DMS53 treated with DMSO at 0.1 percent for 48 hours (cell line): ENCODE measurements around the gene PCGF2.
"Not testable (repeated sequence)": the region's sequence is repeated elsewhere in the genome, so short reads cannot be mapped to it uniquely, and the experiment has no call there.

ENCODE experiments used
- DNase-seq: peaks from one replicate; lab custom pipeline; 2025; ENCODE audit not compliant: unreplicated experiment; lab: John Stamatoyannopoulos, UW

The PCGF2 gene

GRCh38 chr17:38748149-38748891, at the start of gene PCGF2:
TSS of gene PCGF2 (minus strand) at chr17:38748336. CDS start at chr17:38740402, 7,934 bp downstream.
- DNase-seq = peak; percentile 35

DNA sequence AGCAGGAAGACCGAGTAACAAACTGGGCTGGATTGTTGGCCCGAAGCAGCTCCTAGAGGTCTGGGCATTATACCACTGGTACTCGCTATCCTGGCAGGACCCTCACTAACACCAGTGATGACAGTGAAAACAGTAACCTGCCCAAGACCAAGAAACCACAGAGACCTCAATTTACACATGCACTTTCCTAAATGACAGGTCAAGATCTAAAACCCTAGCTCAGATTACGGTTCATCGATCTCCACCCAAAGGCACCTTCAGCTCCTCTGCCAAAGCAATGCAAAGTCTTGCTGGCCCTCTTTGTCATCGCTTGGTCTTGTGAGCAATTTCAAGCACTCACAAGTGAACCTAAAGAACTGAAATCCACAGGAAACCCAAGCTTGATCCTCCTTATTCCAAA, 49.7 kb upstream of the PCGF2 start:
- DNase-seq = no peak

DNA sequence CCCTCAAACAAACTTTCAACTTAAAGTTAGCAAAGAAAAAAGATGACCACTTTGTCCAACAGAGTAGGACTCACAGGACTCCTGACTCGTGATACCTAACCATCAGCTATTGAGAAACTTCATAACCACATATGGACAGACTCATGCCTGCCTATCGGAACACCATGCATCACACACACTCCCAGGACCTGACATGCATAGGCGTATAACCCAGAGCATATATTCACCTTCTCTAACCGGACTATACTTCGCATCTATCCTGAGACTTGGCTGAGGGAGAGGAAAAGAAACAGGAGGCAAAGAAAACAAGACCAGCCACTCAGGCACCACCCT, 49.0 kb upstream of the PCGF2 start:
- no peak for DNase-seq

DNA sequence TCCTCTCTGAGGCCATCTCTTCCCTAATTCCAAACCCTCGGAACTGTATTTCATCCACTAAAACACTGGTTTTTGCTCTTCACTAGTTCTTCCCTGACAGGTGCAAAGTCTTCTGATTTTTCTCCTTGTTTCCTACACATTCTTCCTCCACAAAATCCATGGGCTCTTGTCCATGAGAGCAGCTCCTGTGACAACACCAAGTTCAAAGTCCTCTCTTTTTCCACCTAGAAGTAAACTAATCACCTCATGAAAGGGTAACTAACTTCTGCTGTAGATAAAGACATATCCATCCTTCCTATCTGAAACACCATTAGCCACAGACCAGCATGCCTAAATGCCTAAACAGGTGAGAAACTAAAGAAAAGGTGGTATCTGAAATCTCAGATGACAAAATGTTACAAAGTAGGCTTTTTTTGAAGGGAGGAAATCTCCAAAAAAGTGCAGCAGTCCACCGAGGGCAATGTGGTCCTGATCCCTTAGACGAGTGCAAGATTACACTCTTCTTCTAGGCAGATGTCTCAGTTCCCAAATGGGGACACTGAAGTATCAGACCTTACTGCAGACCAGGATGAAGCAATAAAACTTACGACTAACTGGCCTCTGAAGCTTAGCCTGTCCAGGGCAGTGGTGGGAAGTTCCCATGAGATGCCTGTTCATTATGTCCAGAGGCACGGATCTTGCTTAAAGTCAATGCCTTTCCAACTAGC, 48.5 kb upstream of the PCGF2 start:
- no peak for DNase-seq

DNA sequence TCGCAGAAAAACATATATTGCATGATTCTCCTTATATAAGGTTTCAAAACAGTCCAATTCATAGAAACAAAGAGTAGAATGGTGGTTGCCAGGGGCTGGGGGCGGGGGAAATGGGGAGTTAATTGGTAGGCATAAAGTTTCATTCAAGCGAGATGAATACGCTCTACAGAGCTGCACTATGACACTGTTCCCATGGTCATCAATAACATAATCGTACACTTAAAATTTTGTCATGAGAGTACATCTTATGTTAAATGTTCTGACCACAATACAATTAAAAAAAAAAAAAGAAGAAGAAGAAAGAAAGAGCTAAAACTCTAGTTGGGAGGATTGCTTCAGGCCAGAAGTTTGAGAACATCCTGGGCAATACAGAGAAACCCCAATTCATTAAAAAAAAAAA, 46.1 kb upstream of the PCGF2 start:
- no peak for DNase-seq

DNA sequence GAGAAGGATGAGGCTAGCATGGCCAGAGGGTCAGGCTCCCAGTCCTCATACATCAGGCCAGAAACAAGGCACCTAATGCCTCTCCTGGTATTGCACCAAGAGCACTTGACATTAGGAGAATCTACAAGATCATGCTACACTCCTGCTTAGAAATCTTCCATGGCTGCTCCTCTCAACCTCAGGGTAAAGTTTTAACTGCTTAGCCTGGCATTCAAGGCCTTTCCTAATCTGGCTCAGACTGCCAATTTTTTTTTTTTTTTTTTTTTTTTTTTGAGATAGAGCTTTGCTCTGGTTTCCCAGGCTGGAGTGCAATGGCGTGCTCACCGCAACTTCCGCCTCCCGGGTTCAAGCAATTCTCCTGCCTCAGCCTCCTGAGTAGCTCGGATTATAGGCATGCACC, 43.0 kb upstream of the PCGF2 start:
- DNase-seq = no peak

DNA sequence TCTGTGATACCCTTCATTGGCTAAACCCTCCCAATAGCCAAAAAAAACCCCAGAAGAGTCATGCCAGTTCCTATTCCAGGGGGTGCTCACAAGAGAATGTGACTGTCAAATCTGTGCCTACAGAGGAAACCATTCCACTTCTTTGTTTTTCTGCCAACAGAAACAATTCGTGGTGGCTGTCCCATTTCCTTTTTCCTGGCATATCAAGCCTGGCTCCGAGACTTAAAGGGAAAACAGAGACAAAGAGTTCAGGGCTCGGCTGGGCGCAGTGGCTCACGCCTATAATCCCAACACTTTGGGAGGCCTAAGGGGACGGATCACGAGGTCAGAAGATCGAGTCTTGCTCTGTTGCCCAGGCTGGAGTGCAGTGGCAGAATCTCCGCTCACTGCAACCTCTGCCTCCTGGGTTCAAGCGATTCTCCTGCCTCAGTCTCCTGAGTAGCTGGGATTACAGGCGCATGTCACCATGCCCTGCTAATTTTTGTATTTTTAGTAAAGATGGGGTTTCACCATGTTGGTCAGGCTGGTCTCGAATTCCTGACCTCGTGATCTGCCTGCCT, 42.1 kb upstream of the PCGF2 start:
- not testable (repeated sequence) for DNase-seq

DNA sequence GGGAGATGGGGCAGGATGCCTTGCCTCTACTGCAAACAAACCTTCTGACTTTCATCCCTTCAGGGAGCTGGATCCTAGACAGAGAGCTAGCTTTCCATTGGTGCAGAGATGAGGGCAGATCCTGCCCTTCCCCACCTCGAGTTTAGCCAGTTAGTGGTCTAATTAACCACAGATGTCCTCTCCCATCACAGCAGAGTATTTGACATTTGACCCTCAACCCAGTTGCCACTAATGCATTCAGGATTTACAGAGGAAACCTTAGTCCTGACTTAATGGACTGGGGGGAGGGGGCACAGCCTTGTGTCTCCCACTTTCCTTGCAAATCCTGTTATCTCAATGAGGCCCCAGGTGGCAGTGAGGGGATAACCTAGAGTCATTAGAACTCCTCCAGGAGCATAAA, 41.0 kb upstream of the PCGF2 start:
- no peak for DNase-seq

GRCh38 chr17:38787999-38788398, 39.9 kb upstream of the PCGF2 start:
- DNase-seq = not testable (repeated sequence)

- no peak for DNase-seq
Measured at GRCh38 chr17:38786372-38786771, 38.2 kb upstream of the PCGF2 start.

GRCh38 chr17:38783227-38783626, 35.1 kb upstream of the PCGF2 start:
- no peak for DNase-seq

- DNase-seq = no peak
Measured at GRCh38 chr17:38779965-38780752, 32.0 kb upstream of the PCGF2 start.

DNA sequence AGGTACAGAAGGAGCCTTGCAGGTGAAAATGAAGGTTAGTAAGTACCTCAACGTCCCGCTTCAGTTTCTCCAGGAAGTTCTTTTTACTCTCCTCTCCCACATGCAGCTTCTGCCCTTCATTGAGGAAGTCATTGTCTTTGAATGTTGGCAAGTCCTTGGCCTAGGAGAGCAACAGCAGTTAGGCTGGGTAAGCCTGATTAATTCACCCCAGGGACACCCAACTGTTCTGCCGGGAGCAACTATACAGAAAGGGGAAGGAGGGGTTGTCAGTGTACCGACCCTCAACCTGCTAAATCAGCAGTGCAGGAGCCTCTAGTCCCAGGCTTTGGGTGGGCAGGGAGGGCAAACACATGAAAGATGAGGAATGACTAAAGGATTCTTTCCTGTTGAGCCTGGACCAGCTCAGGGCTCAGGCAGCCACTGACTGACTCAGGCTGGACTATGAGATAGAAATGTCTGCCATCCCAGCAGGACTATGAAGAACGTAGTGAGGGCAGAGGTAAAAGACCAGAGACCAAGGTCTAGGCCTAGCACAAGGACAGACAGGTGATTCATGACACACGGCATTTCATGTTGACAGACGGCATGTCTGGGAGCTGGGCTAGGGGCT, 29.6 kb upstream of the PCGF2 start:
- DNase-seq = no peak

- DNase-seq = no peak
Measured at GRCh38 chr17:38773258-38773657, 25.1 kb upstream of the PCGF2 start.

DNA sequence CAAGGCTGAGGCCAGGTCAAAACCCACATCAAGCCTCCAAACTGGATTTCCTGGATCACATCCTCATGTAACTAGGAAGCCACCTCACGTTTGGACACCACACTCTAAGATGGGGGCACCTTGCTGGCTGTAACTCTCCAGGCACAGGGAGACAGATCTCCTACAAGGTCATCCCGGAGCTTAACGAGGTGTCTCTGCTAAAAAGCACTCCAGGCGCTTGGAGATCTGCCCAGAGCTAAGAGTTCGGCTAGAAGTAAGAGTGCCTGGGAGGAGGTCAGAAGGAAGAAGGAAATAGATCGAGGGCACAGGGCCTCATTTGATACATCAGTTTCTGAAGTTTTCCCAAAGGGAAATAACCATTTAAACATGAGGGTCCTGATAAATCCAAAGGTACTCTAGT, 20.3 kb upstream of the PCGF2 start:
- no peak for DNase-seq

DNA sequence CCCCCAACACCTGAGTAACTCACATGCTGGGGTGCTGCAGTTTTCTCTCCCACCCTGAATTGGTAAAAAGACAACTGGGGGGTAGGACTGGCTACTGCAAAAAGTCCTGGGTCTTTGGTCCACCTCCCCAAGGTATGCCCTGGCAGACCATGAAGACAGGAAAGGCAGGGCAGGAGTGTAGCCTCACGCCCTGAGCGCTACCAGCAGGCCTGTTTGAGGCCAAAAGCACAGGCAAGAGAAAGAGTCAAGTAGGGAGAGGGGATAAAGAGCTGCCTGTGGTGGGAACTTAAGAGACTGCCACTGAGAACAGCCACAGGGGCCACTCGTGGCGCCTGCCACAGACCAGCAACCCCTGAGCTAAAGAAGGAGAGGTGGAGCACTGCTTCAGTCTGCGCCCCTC, 18.2 kb upstream of the PCGF2 start:
- no peak for DNase-seq

- DNase-seq = no peak
Measured at GRCh38 chr17:38762231-38762630, 14.1 kb upstream of the PCGF2 start.

DNA sequence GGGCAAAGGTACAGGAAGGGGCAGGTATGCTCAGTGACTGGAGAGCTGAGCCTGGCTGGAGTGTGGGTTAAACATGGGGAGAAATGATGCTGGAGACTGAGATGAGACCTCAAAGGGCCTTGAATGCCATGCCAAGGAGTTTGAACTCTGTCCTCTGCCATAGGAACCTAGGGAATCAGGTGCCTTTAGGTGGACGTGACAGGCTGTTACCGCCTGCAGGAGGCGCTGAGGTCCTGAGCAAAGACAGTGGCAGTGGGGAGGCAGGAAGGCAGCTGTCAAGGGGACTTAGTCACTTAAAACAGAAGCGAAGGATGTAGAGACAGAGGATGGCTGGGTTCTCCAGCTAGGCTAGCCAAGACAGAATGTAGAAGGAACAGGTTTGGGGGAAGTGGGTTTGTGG, 13.5 kb upstream of the PCGF2 start:
- DNase-seq = no peak

DNA sequence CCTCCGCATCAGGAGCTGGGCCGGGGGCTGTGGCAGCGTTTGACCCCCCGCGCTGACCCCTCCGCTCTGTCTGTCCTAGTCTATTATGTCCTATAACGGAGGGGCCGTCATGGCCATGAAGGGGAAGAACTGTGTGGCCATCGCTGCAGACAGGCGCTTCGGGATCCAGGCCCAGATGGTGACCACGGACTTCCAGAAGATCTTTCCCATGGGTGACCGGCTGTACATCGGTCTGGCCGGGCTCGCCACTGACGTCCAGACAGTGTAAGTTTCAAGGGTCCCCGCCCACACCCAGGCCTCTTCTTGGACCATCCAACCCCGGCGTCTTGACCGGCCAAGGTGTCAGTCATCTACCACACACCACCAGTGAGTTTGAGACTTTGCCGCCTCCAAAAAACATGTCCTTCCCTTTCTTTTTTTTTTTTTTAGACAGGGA, 5.0 kb upstream of the PCGF2 start:
- no peak for DNase-seq

DNA sequence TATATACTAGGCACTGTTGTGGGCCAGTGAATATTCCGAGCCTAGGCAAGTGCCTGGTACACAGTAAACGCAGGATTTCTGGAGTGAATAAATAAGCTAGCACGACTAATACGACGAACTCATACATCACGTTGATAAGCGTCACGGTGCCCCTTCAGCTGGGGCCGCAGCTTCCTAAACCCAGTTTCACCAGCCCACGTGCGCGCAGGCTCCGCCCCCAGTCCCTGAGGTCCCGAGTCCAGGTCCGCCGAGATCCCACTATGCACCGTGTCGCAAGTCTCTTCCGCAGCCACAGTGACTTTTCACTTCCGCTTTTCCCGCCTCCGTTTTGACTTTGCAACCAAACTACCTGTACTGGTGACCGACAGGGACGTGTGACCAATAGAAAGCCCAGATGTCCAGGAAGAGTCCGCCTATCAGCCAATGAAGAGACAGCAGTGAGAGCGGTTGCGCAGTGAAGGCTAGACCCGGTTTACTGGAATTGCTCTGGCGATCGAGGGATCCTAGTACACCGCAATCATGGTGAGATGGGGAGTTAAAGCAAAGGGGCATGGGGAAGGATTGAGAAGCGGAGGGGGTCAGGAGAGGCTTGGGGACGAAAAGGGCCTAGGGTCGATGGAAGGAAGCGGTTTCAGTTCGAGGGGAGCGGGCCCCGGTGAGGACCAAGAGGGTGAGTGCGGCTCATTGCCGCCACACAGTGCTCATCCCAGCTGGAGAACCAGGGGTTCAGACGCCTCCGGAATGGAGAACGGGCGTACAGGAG, 4.4 kb upstream of the PCGF2 start, which contains the start of gene PSMB3:
TSS of gene PSMB3 (plus strand) at position 434 of the 763 bp plus-strand sequence. CDS start at position 520, 86 bp downstream.
- DNase-seq = peak; percentile 98
